K562 (cell line): ENCODE results near the gene DHX32. TPM values are rescaled to one million over a fixed set of nuclear protein-coding genes. Genes with fewer than 3 reads are reported as not detected.

ENCODE experiments used
- ATAC-seq: fragments of 200-7000 bp; cut with Tn5 transposase; 3 replicates; pipeline ENCODE4 v1.9.1; 2020; ENCODE audit warnings: moderate library complexity
- BruUV-seq: library from RNA; stranded (reverse); fragments of 400-500 nt; replicated peaks from 2 replicates; lab custom pipeline; 2021; lab: Mats Ljungman, UMichigan
- CTCF ChIA-PET: fragments of 300-600 bp; formaldehyde crosslinking; extraction: SDS; loops from one replicate; lab custom pipeline; 2021; ENCODE audit warnings: low intra/inter-chr PET ratio; lab: Yijun Ruan, JAX
- POLR2A ChIA-PET: fragments of 300-600, 350-650 bp; sonication (Branson Sonifier 250); formaldehyde crosslinking; extraction: SDS; loops from one replicate; lab custom pipeline; 2021; ENCODE audit warnings: antibody characterized with exemption, inconsistent platforms; lab: Yijun Ruan, JAX
- DNase-seq, 4 experiments: peaks; one replicate each; pipeline versions ENCODE4 v3.0.0 to v3.0.0-alpha.2; 2011 to 2018; ENCODE audit warnings: low spot score in 3 of 4, mixed read lengths in 3 of 4; ENCODE audit errors: extremely low read depth in 1 of 4
- FAIRE-seq: peaks from 2 replicates; lab custom pipeline; 2011; peaks lifted over from hg19 to GRCh38; lab: Jason Lieb, UNC
- H2AFZ ChIP-seq: 2 replicates; pipeline ENCODE4 v1.6.0; 2011; ENCODE audit warnings: low read depth, low read length, control low read depth, inconsistent platforms
- H3K27ac ChIP-seq: fragments of 200-600 bp; 3 replicates; pipeline ENCODE4 v1.8.0; 2011; ENCODE audit warnings: low read depth, mild to moderate bottlenecking, control low read depth, inconsistent platforms, low read length, moderate library complexity, mixed read lengths; ENCODE audit errors: extremely low read depth
- H3K27me3 ChIP-seq, 2 experiments: fragments of 300-600 bp in 1 of 2; 2 replicates in 1 of 2; 3 replicates in 1 of 2; pipeline versions ENCODE4 v1.6.0 to v1.8.0; 2011; ENCODE audit warnings: inconsistent platforms in 2 of 2, low read length in 2 of 2, mild to moderate bottlenecking in 1 of 2, mixed read lengths in 1 of 2, moderate library complexity in 1 of 2; ENCODE audit not compliant: control insufficient read depth in 2 of 2, insufficient read depth in 2 of 2
- H3K36me3 ChIP-seq: fragments of 300-600 bp; 3 replicates; pipeline ENCODE4 v1.8.0; 2011; ENCODE audit warnings: mild to moderate bottlenecking, low read length, inconsistent platforms; ENCODE audit not compliant: control insufficient read depth, insufficient read depth
- H3K4me1 ChIP-seq, 2 experiments: fragments of 200-600 bp in 1 of 2; replicated peaks in 1 of 2; 2 replicates in 1 of 2; 3 replicates in 1 of 2; pipeline versions ENCODE4 v1.5.1 to v1.8.0; 2011; ENCODE audit warnings: inconsistent platforms in 2 of 2, low read length in 2 of 2, mild to moderate bottlenecking in 1 of 2, mixed read lengths in 1 of 2, moderate library complexity in 1 of 2; ENCODE audit not compliant: control insufficient read depth in 2 of 2, insufficient read depth in 2 of 2
- H3K4me2 ChIP-seq: 2 replicates; pipeline ENCODE4 v1.6.1; 2011; ENCODE audit warnings: low read length, control low read depth, inconsistent platforms, mixed read lengths; ENCODE audit not compliant: insufficient read depth
- H3K4me3 ChIP-seq: fragments of 200-600 bp; sonication (generic), shearing (Covaris generic); 2 replicates; pipeline ENCODE4 v1.5.1; 2016; ENCODE audit warnings: control low read depth, inconsistent platforms
- H3K79me2 ChIP-seq: fragments of 200-600 bp; 3 replicates; pipeline ENCODE4 v1.8.0; 2011; ENCODE audit warnings: low read length, inconsistent platforms; ENCODE audit not compliant: control insufficient read depth, insufficient read depth
- H3K9ac ChIP-seq, 2 experiments: 2 replicates each; pipeline versions ENCODE4 v1.6.0 to v1.6.1; 2011; ENCODE audit warnings: low read depth in 2 of 2, low read length in 2 of 2, control low read depth in 1 of 2, inconsistent platforms in 1 of 2, mild to moderate bottlenecking in 1 of 2, mixed read lengths in 1 of 2; ENCODE audit not compliant: insufficient read depth in 1 of 2
- H3K9me1 ChIP-seq: one replicate; pipeline ENCODE4 v1.6.0; 2011; ENCODE audit warnings: inconsistent platforms, mild to moderate bottlenecking, low read length, moderate library complexity; ENCODE audit not compliant: control insufficient read depth, insufficient read depth
- H3K9me3 ChIP-seq: replicated peaks from 2 replicates; pipeline ENCODE4 v1.5.1; 2011; ENCODE audit warnings: low read depth, low read length, inconsistent platforms; ENCODE audit not compliant: control insufficient read depth, insufficient read depth
- H4K20me1 ChIP-seq: replicated peaks from 2 replicates; pipeline ENCODE4 v1.6.1; 2011; ENCODE audit warnings: low read length, inconsistent platforms, mixed read lengths; ENCODE audit not compliant: control insufficient read depth, insufficient read depth
- CBFA2T3 ChIP-seq: fragments of 450-650 bp; IDR thresholded peaks from 2 replicates; pipeline ENCODE4 v1.6.1; 2017
- DPF2 ChIP-seq: fragments of 450-650 bp; IDR thresholded peaks from 2 replicates; pipeline ENCODE4 v1.6.1; 2016
- HLTF ChIP-seq: fragments of 450-650 bp; IDR thresholded peaks from 2 replicates; pipeline ENCODE4 v1.6.1; 2016
- MCM3 ChIP-seq: fragments of 450-650 bp; IDR thresholded peaks from 2 replicates; pipeline ENCODE4 v1.6.1; 2016
- NFRKB ChIP-seq: fragments of 450-650 bp; IDR thresholded peaks from 2 replicates; pipeline ENCODE4 v1.6.1; 2016; ENCODE audit warnings: low read depth
- NR0B1 ChIP-seq: fragments of 450-650 bp; IDR thresholded peaks from one replicate; pipeline ENCODE4 v1.6.1; 2018; ENCODE audit warnings: mild to moderate bottlenecking, moderate library complexity; ENCODE audit not compliant: partially characterized antibody
- NR2C2 ChIP-seq, 2 experiments: fragments of 200-800 bp in 1 of 2; sonication (Bioruptor generic) in 1 of 2; sonication (generic) in 1 of 2; formaldehyde crosslinking in 1 of 2; IDR thresholded peaks; 2 replicates each; pipeline versions ENCODE4 v1.6.1 to v1.8.0; 2016 to 2022; ENCODE audit warnings: mild to moderate bottlenecking in 1 of 2, missing compliant biosample characterization in 1 of 2, missing genetic modification characterization in 1 of 2, missing genetic modification reagents in 1 of 2
- POLR3A ChIP-seq: IDR thresholded peaks from 2 replicates; pipeline ENCODE4 v1.6.1; 2011; ENCODE audit warnings: borderline replicate concordance, mild to moderate bottlenecking, moderate library complexity; ENCODE audit not compliant: insufficient read length, insufficient read depth; ENCODE audit errors: extremely low read depth
- SLC30A9 ChIP-seq: fragments of 250-450 bp; sonication (Bioruptor Pico); IDR thresholded peaks from 2 replicates; pipeline ENCODE4 v1.8.0; 2022; ENCODE audit warnings: mild to moderate bottlenecking, moderate library complexity
- SMAD1 ChIP-seq: fragments of 150-350 bp; IDR thresholded peaks from 2 replicates; pipeline ENCODE4 v1.6.1; 2014; ENCODE audit warnings: low read length, low read depth; ENCODE audit not compliant: partially characterized antibody
- SNRNP70 ChIP-seq: fragments of 200-400 bp; formaldehyde crosslinking; optimal IDR thresholded peaks from 2 replicates; pipeline ENCODE3; 2017; ENCODE audit warnings: low read depth, low read length
- SRSF7 ChIP-seq: fragments of 200-400 bp; formaldehyde crosslinking; optimal IDR thresholded peaks from 2 replicates; pipeline ENCODE3; 2017; ENCODE audit warnings: mild to moderate bottlenecking, low read depth, low read length
- ZNF217 ChIP-seq: sonication (generic); formaldehyde crosslinking; IDR thresholded peaks from 2 replicates; pipeline ENCODE4 v1.8.0; 2022; ENCODE audit warnings: mild to moderate bottlenecking, missing genetic modification reagents
- WGBS: fragments of 100-300 bp; shearing (Covaris generic); methylation state at CpG from one replicate; pipeline ENCODE4 v1.1.6; 2016; ENCODE audit warnings: low coverage, mixed read lengths; ENCODE audit not compliant: insufficient coverage; ENCODE audit errors: missing lambda C conversion rate; 5-methylcytosine and 5-hydroxymethylcytosine counted together
- in situ Hi-C: fragments of 300-500 bp; cut with MboI; formaldehyde crosslinking; loops from 4 replicates; pipeline ENCODE4 v1.15.0; 2018; ENCODE audit warnings: inconsistent platforms, mixed read lengths
- intact Hi-C: fragments of 100-400 bp; cut with micrococcal nuclease; formaldehyde crosslinking; loops from 2 replicates; pipeline ENCODE4 v1.14.2; 2022
- polyA plus RNA-seq, 8 experiments: library from polyadenylated mRNA; depleted of rRNA in 4 of 8; stranded (reverse) in 5 of 8; unstranded in 3 of 8; fragments of >200 nt; fragmentation: Nextera tagmentation in 2 of 8; fragmentation: Illumina TruSeq in 1 of 8; extraction: Ambion mirVana in 2 of 8; extraction: Trizol in 1 of 8; gene quantifications; 2 replicates each; pipeline versions ENCODE4 v1.2.1 to v1.2.3, GENCODE V29; 2011 to 2014; ENCODE audit warnings: inconsistent platforms in 1 of 8, missing spikeins in 1 of 8
- total RNA-seq, 7 experiments: library from RNA; depleted of rRNA in 6 of 7; stranded (reverse); fragments of >200 nt in 6 of 7; fragmentation: Illumina TruSeq in 2 of 7; extraction: Trizol in 2 of 7; gene quantifications; 2 replicates each; pipeline versions ENCODE4 v1.2.1 to v1.2.3, GENCODE V29; 2011 to 2021; ENCODE audit warnings: low replicate concordance in 1 of 7
- TF ChIP-seq, protein P1 (sequence below), 2 experiments: fragments of 450-650 bp in 1 of 2; sonication (generic) in 1 of 2; formaldehyde crosslinking; conservative IDR thresholded peaks; 2 replicates each; pipeline versions ENCODE4 v1.4.0 to v1.8.1; 2020 to 2022; ENCODE audit warnings: mild to moderate bottlenecking in 1 of 2, missing genetic modification reagents in 1 of 2
- TF ChIP-seq, protein P2 (sequence below), 3 experiments: IDR thresholded peaks in 2 of 3; conservative IDR thresholded peaks in 1 of 3; 2 replicates each; pipeline ENCODE4 v1.5.1; 2011 to 2012; ENCODE audit warnings: low read length in 3 of 3, mild to moderate bottlenecking in 3 of 3, control low read depth in 2 of 3, improper control_type of control experiment in 1 of 3, inconsistent platforms in 1 of 3, low read depth in 1 of 3, mixed read lengths in 1 of 3, moderate library complexity in 1 of 3; ENCODE audit not compliant: insufficient read depth in 2 of 3

DHX32 gene
- total and polyA plus RNA-seq, 9 of the 15 experiments (the other 6 are each of a cell fraction or from before 2014, with no cell fraction given) = 5.8 to 23.5 (median 17.5) TPM

DNA sequence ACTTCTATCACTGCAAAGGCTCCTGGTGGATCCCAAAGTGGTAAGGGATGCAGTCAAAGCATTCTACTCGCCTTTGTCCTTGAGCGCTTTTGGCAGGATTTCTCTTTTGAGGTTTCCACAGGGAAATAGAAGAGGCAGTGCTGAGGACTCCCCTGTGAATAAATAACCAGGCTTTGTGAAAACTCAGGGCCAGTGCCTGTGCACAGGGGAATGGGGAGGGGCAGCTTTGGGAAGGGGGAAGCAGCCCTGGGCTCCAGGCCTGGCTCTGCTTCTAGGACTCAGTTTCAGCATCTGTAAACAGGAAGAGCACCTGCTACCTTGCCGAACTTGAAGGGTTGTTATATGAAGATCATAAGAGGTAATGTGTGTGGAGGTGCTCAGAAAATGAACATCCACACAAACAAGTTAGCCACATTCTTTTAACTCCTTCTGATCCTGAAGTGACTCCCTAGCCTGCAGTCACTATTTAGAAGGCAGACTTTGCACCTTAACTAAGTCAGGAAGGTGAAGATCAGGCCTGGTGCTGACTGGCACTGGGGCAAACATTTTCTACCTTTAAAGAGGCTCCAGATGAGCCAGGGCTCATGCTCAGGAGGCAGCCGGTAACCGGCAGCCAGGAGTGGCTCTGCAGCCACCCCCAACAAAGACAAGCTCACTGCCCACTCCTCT is 83.0 kb downstream of the DHX32 start (continued):
- TF ChIP-seq NR0B1 (no peak), POLR3A (no peak), DPF2 (no peak), SRSF7 (no peak), CBFA2T3 (no peak)
- TF ChIP-seq, protein P1, sequence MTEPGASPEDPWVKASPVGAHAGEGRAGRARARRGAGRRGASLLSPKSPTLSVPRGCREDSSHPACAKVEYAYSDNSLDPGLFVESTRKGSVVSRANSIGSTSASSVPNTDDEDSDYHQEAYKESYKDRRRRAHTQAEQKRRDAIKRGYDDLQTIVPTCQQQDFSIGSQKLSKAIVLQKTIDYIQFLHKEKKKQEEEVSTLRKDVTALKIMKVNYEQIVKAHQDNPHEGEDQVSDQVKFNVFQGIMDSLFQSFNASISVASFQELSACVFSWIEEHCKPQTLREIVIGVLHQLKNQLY (CRISPR knock-in tag; conservative IDR thresholded peaks at IDR 0.05) = no peak

DNA sequence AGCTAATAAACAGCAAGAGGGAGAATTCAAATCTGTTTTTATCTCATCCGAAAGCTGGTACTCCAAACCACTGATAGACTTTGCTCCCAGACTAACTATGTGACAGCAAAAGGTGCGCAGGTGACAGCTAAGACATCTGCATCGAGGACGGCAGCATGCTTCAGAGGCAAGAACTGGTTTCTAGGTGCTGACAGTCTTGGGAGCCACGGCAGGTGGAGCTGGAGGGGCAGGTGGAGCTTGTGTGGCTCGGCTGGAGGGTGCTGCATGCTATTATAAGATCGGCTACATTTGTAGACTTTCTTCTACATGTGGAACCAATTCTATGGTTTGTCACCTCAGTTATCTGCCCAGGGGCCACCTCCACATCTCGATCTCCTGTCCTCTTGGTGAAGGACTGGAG is 83.7 kb downstream of the DHX32 start:
- Histone ChIP-seq H3K79me2 (no peaks in the 10 kb centered on the region), H3K4me3 (no peak overlapping the region), H3K27ac (no peak overlapping the region), H3K9me1 (peaks cover 2% of the 10 kb centered on the region), H3K36me3 (peaks cover 30% of the 10 kb centered on the region; the same call in 2 of the 3 replicates), H3K4me1 (peaks cover 0 to 4% of the 10 kb centered on the region in 2 experiments; a peak in 2 of 5 replicates), H2AFZ (no peak overlapping the region), H3K9me3 (no peaks in the 10 kb centered on the region), H3K27me3 (no peaks in the 10 kb centered on the region), H4K20me1 (no peaks in the 10 kb centered on the region; the same call in 1 of the 2 replicates), H3K4me2 (no peak overlapping the region), H3K9ac (no peak overlapping the region)
- intact Hi-C loops (no loop called here), in situ Hi-C loops (no loop called here)
- ChIA-PET CTCF (no interaction called here), POLR2A (interaction anchor here (1.0 to 2.3 kb wide), 4 partner anchors 9 to 19 kb away, joined by 3 to 5 read pairs (median 4); no protein-coding TSS in a partner anchor)
- FAIRE-seq (no peak), ATAC-seq (no peak), DNase-seq (no peak)
- no peak for TF ChIP-seq SNRNP70
- TF ChIP-seq, protein P2, sequence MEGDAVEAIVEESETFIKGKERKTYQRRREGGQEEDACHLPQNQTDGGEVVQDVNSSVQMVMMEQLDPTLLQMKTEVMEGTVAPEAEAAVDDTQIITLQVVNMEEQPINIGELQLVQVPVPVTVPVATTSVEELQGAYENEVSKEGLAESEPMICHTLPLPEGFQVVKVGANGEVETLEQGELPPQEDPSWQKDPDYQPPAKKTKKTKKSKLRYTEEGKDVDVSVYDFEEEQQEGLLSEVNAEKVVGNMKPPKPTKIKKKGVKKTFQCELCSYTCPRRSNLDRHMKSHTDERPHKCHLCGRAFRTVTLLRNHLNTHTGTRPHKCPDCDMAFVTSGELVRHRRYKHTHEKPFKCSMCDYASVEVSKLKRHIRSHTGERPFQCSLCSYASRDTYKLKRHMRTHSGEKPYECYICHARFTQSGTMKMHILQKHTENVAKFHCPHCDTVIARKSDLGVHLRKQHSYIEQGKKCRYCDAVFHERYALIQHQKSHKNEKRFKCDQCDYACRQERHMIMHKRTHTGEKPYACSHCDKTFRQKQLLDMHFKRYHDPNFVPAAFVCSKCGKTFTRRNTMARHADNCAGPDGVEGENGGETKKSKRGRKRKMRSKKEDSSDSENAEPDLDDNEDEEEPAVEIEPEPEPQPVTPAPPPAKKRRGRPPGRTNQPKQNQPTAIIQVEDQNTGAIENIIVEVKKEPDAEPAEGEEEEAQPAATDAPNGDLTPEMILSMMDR (IDR thresholded peaks at IDR 0.05 in 2 of 3, conservative IDR thresholded peaks at IDR 0.05 in 1 of 3; ENCODE audit: insufficient read depth in 2 of 3, low read depth in 1 of 3, low read length in 3 of 3) = no peak
- TF ChIP-seq NFRKB = no peak
- TF ChIP-seq NR2C2 (CRISPR knock-in tag; IDR thresholded peaks at IDR 0.05) = no peak
- TF ChIP-seq NR2C2 (tag; IDR thresholded peaks at IDR 0.05) = no peak
- no peak for TF ChIP-seq MCM3
- TF ChIP-seq HLTF = no peak
- no peak for TF ChIP-seq SLC30A9 (CRISPR knock-in tag)
- TF ChIP-seq ZNF217 (CRISPR knock-in tag) = no peak
- TF ChIP-seq SMAD1 = no peak
- BruUV-seq = no TSS peak
- 82% methylated on average over 7 of the region's 8 CpGs for WGBS
